ENCODE results near the gene TMPRSS15. TPM values are rescaled to one million over a fixed set of nuclear protein-coding genes. Genes with fewer than 3 reads are reported as not detected.

TMPRSS15 gene
- total RNA-seq, 1 donor from 2014 or later = not detected

DNA sequence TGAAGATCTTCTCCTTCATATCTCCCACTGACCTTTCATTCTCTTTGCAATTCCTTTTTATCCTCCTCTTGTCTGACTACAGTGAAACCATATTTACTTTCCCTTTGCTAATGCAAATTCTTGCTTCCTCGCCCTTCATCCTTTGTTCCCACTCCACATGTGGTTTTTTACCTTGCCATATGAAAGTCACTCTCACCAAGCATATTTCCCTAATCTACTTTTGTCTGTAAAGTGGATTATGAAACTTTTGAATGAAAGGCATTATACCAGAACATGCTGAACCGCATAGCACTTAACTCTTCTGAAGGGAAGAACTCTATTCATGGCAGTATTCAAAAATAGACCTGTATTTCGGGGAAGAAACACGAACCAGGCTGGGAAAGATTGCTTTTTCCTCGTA lies 8.0 kb upstream of the TMPRSS15 start:
- no peaks in the 10 kb centered on the region for H3K36me3 ChIP-seq (ENCODE audit: insufficient read depth, low read length)
- TF ChIP-seq EZH2 (IDR thresholded peaks at IDR 0.05; ENCODE audit: insufficient read depth, low read length) = no peak
- TF ChIP-seq, protein P1, sequence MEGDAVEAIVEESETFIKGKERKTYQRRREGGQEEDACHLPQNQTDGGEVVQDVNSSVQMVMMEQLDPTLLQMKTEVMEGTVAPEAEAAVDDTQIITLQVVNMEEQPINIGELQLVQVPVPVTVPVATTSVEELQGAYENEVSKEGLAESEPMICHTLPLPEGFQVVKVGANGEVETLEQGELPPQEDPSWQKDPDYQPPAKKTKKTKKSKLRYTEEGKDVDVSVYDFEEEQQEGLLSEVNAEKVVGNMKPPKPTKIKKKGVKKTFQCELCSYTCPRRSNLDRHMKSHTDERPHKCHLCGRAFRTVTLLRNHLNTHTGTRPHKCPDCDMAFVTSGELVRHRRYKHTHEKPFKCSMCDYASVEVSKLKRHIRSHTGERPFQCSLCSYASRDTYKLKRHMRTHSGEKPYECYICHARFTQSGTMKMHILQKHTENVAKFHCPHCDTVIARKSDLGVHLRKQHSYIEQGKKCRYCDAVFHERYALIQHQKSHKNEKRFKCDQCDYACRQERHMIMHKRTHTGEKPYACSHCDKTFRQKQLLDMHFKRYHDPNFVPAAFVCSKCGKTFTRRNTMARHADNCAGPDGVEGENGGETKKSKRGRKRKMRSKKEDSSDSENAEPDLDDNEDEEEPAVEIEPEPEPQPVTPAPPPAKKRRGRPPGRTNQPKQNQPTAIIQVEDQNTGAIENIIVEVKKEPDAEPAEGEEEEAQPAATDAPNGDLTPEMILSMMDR (IDR thresholded peaks at IDR 0.05; ENCODE audit: insufficient read depth, low read depth, low read length) = no peak
- H3K4me2 ChIP-seq (ENCODE audit: low read length) = no peak overlapping the region
- H3K27me3 Mint-ChIP-seq (ENCODE audit: low read depth, unreplicated experiment) = no peaks in the 10 kb centered on the region
- no peak overlapping the region for H3K9ac ChIP-seq (ENCODE audit: low read length)
- no peak overlapping the region for H3K27ac Mint-ChIP-seq (ENCODE audit: unreplicated experiment)
- H4K20me1 ChIP-seq (ENCODE audit: insufficient read depth, low read length) = no peaks in the 10 kb centered on the region
- H3K9me3 ChIP-seq (ENCODE audit: insufficient read depth, low read depth, low read length) = no peaks in the 10 kb centered on the region
- DNase-seq (ENCODE audit: low read depth) (no peak), FAIRE-seq (no peak)
- no peaks in the 10 kb centered on the region for H3K79me2 ChIP-seq (ENCODE audit: insufficient read depth, low read length)
- H3K36me3 Mint-ChIP-seq (ENCODE audit: low read depth, unreplicated experiment) = no peaks in the 10 kb centered on the region
- H3K4me3 Mint-ChIP-seq (ENCODE audit: unreplicated experiment) = no peak overlapping the region
- H3K27me3 ChIP-seq (ENCODE audit: insufficient read depth, low read length) = no peaks in the 10 kb centered on the region
- H3K4me1 Mint-ChIP-seq (ENCODE audit: low read depth, unreplicated experiment) = peaks cover 4% of the 10 kb centered on the region
- H3K4me1 ChIP-seq (ENCODE audit: insufficient read depth, low read length) = no peaks in the 10 kb centered on the region
- no peak overlapping the region for H3K27ac ChIP-seq (ENCODE audit: low read depth, low read length)
- no peak overlapping the region for H2AFZ ChIP-seq (ENCODE audit: low read depth, low read length)
- H3K4me3 ChIP-seq (ENCODE audit: insufficient read depth, low read depth, low read length) = no peak overlapping the region
- no peaks in the 10 kb centered on the region for H3K9me3 Mint-ChIP-seq (ENCODE audit: unreplicated experiment)

DNA sequence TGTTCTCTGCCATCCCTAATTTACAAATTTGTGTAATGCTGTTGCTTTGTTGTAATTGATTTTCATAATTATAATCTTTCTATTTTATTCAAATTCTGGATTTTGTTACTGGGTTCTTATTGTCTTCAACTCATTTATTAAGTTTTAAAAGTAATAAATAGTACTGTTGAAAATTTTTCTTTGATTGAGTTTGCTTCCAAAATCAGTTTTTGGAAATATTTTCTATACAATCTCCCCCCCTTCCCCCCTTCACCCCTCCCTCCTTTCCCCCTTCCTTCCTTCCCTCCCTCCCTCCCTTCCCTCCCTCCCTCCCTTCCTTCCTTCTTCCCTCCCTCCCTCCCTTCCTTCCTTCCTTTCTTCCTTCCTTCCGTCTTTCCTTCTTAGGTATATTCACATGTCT lies 6.0 kb upstream of the TMPRSS15 start:
- Histone ChIP-seq H2AFZ (ENCODE audit: low read depth, low read length) (no peak overlapping the region), H3K9me3 (ENCODE audit: insufficient read depth, low read depth, low read length) (no peaks in the 10 kb centered on the region), H3K79me2 (ENCODE audit: insufficient read depth, low read length) (no peaks in the 10 kb centered on the region), H3K27me3 (ENCODE audit: insufficient read depth, low read length) (no peaks in the 10 kb centered on the region), H3K36me3 (ENCODE audit: insufficient read depth, low read length) (no peaks in the 10 kb centered on the region), H3K9ac (ENCODE audit: low read length) (no peak overlapping the region), H3K4me3 (ENCODE audit: insufficient read depth, low read depth, low read length) (no peak overlapping the region), H3K4me1 (ENCODE audit: insufficient read depth, low read length) (no peaks in the 10 kb centered on the region), H3K4me2 (ENCODE audit: low read length) (no peak overlapping the region), H4K20me1 (ENCODE audit: insufficient read depth, low read length) (no peaks in the 10 kb centered on the region), H3K27ac (ENCODE audit: low read depth, low read length) (no peak overlapping the region)
- peaks cover 4% of the 10 kb centered on the region for H3K4me1 Mint-ChIP-seq (ENCODE audit: low read depth, unreplicated experiment)
- no peak for FAIRE-seq
- no peak overlapping the region for H3K27ac Mint-ChIP-seq (ENCODE audit: unreplicated experiment)
- H3K4me3 Mint-ChIP-seq (ENCODE audit: unreplicated experiment) = no peak overlapping the region
- no peaks in the 10 kb centered on the region for H3K36me3 Mint-ChIP-seq (ENCODE audit: low read depth, unreplicated experiment)
- H3K9me3 Mint-ChIP-seq (ENCODE audit: unreplicated experiment) = no peaks in the 10 kb centered on the region
- DNase-seq (ENCODE audit: low read depth) = no peak
- H3K27me3 Mint-ChIP-seq (ENCODE audit: low read depth, unreplicated experiment) = no peaks in the 10 kb centered on the region
- TF ChIP-seq EZH2 (IDR thresholded peaks at IDR 0.05; ENCODE audit: insufficient read depth, low read length) = no peak
- TF ChIP-seq, protein P1 (IDR thresholded peaks at IDR 0.05; ENCODE audit: insufficient read depth, low read depth, low read length) = no peak

DNA sequence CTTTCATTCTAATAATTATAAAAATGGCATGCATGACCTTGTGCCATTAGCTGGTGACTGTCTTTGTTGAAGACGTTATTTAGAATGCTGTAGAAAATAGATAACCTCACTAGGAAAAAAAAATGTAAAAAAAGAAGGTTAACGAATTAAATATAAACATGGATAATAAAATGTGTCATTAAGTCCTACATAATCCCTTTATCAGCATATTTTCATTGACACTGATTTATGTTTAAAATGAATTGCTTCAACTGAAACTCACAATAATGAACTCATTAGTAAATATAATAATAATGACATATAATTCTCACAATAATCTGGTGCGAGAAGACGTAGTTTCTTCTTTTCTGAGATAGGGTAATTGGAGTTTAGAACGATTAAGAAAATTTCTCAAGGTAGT lies 4.7 kb downstream of the TMPRSS15 start:
- no peaks in the 10 kb centered on the region for H3K27me3 Mint-ChIP-seq (ENCODE audit: low read depth, unreplicated experiment)
- H3K36me3 Mint-ChIP-seq (ENCODE audit: low read depth, unreplicated experiment) = no peaks in the 10 kb centered on the region
- no peaks in the 10 kb centered on the region for H3K36me3 ChIP-seq (ENCODE audit: insufficient read depth, low read length)
- FAIRE-seq = no peak
- H3K4me3 ChIP-seq (ENCODE audit: insufficient read depth, low read depth, low read length) = no peak overlapping the region
- H4K20me1 ChIP-seq (ENCODE audit: insufficient read depth, low read length) = no peaks in the 10 kb centered on the region
- no peaks in the 10 kb centered on the region for H3K27me3 ChIP-seq (ENCODE audit: insufficient read depth, low read length)
- no peaks in the 10 kb centered on the region for H3K4me1 Mint-ChIP-seq (ENCODE audit: low read depth, unreplicated experiment)
- no peaks in the 10 kb centered on the region for H3K9me3 ChIP-seq (ENCODE audit: insufficient read depth, low read depth, low read length)
- H3K79me2 ChIP-seq (ENCODE audit: insufficient read depth, low read length) = no peaks in the 10 kb centered on the region
- H3K4me3 Mint-ChIP-seq (ENCODE audit: unreplicated experiment) = no peak overlapping the region
- DNase-seq (ENCODE audit: low read depth) = no peak
- H3K27ac Mint-ChIP-seq (ENCODE audit: unreplicated experiment) = no peak overlapping the region
- H3K4me2 ChIP-seq (ENCODE audit: low read length) = no peak overlapping the region
- TF ChIP-seq EZH2 (IDR thresholded peaks at IDR 0.05; ENCODE audit: insufficient read depth, low read length) = no peak
- TF ChIP-seq, protein P1 (IDR thresholded peaks at IDR 0.05; ENCODE audit: insufficient read depth, low read depth, low read length) = no peak
- H3K9me3 Mint-ChIP-seq (ENCODE audit: unreplicated experiment) = no peaks in the 10 kb centered on the region
- no peak overlapping the region for H3K9ac ChIP-seq (ENCODE audit: low read length)
- H2AFZ ChIP-seq (ENCODE audit: low read depth, low read length) = no peak overlapping the region
- no peak overlapping the region for H3K27ac ChIP-seq (ENCODE audit: low read depth, low read length)
- H3K4me1 ChIP-seq (ENCODE audit: insufficient read depth, low read length) = no peaks in the 10 kb centered on the region
